ENCODE measurements around the gene SULT1C4.
"Not testable (repeated sequence)": the region's sequence is repeated elsewhere in the genome, so short reads cannot be mapped to it uniquely, and the experiment has no call there.

Gene SULT1C4

GRCh38 chr2:108377815-108378630 is at the start of gene SULT1C4:
TSS of gene SULT1C4 (plus strand) at chr2:108377954. CDS start at chr2:108378338, 384 bp downstream.
- no peak for DNase-seq

GRCh38 chr2:108329771-108330170 is 48.0 kb upstream of the SULT1C4 start:
- no peak for DNase-seq

- DNase-seq: no peak
These were observed 46.8 kb upstream of the SULT1C4 start for GRCh38 chr2:108330979-108331378.

GRCh38 chr2:108345951-108346350 is 31.8 kb upstream of the SULT1C4 start:
- no peak for DNase-seq

GRCh38 chr2:108346827-108347226 is 30.9 kb upstream of the SULT1C4 start:
- DNase-seq: no peak

GRCh38 chr2:108347786-108348185 is 30.0 kb upstream of the SULT1C4 start:
- no peak for DNase-seq

GRCh38 chr2:108348816-108349570 is 28.8 kb upstream of the SULT1C4 start:
- no peak for DNase-seq

- DNase-seq: no peak
These were observed 28.2 kb upstream of the SULT1C4 start for GRCh38 chr2:108349571-108349928.

GRCh38 chr2:108351889-108352288 is 25.9 kb upstream of the SULT1C4 start:
- no peak for DNase-seq

- no peak for DNase-seq
These were observed 23.6 kb upstream of the SULT1C4 start for GRCh38 chr2:108354136-108354535.

- no peak for DNase-seq
These were observed 21.6 kb upstream of the SULT1C4 start for GRCh38 chr2:108355906-108356734.

- DNase-seq: not testable (repeated sequence)
These were observed 18.4 kb upstream of the SULT1C4 start for GRCh38 chr2:108359336-108359735.

GRCh38 chr2:108360776-108361468 is 16.8 kb upstream of the SULT1C4 start:
- no peak for DNase-seq

- no peak for DNase-seq
These were observed 14.5 kb upstream of the SULT1C4 start for GRCh38 chr2:108363024-108363907.

- DNase-seq: no peak
These were observed 13.9 kb upstream of the SULT1C4 start for GRCh38 chr2:108363908-108364225.

- DNase-seq: no peak
These were observed 13.0 kb upstream of the SULT1C4 start for GRCh38 chr2:108364676-108365297.

GRCh38 chr2:108365656-108366055 is 12.1 kb upstream of the SULT1C4 start:
- DNase-seq: no peak

GRCh38 chr2:108367014-108367413 is 10.7 kb upstream of the SULT1C4 start:
- no peak for DNase-seq

GRCh38 chr2:108367561-108368175 is 10.1 kb upstream of the SULT1C4 start:
- no peak for DNase-seq

GRCh38 chr2:108369153-108369552 is 8.6 kb upstream of the SULT1C4 start:
- DNase-seq: no peak

GRCh38 chr2:108370080-108370479 is 7.7 kb upstream of the SULT1C4 start:
- no peak for DNase-seq
